ENCODE data around the gene KDM8.
"Not testable (repeated sequence)": the region's sequence is repeated elsewhere in the genome, so short reads cannot be mapped to it uniquely, and the experiment has no call there.

KDM8 gene

DNA sequence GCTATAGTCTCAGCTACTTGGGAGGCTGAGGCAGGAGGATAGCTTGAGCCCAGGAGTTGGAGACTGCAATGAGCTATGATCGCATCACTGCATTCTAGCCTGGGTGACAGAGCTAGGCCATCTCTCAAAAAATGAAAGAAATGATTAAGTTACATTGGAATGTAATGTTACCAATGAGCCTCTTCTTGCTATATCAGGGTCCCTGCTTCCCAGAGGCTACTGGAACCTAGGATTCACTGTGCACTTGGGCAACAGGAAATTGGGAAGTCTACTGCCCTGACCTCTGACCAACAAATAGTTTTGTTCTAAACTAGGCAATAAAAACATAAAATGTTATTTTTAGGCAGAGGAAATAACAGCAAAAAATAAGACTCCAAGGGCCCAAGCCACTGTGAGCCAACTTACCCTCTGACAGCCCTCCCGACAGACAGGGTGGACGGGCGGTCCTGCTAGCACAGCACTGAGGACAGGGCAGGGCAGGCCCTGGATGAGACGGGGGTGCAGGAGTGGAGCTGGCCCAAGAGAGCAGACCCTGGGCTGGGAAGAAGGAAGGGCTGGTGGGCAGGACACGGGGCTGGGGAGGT, 37.7 kb downstream of the KDM8 start:
- H3K4me3 ChIP-seq = no peak overlapping the region
- H3K4me1 ChIP-seq = no peaks in the 10 kb centered on the region
- no peak for DNase-seq (ENCODE audit: low spot score in 2 of 2)
- in situ Hi-C loops (cut with MboI; ENCODE audit: low sequenced_read_pairs) = loop anchor here (25.0 kb wide), 1 partner anchor 221 kb away; no protein-coding TSS in a partner anchor
- no peaks in the 10 kb centered on the region for H3K27me3 ChIP-seq (ENCODE audit: low read depth)
- H3K36me3 ChIP-seq (replicated peaks) = peaks cover 3% of the 10 kb centered on the region
- no peaks in the 10 kb centered on the region for H3K9me3 ChIP-seq

DNA sequence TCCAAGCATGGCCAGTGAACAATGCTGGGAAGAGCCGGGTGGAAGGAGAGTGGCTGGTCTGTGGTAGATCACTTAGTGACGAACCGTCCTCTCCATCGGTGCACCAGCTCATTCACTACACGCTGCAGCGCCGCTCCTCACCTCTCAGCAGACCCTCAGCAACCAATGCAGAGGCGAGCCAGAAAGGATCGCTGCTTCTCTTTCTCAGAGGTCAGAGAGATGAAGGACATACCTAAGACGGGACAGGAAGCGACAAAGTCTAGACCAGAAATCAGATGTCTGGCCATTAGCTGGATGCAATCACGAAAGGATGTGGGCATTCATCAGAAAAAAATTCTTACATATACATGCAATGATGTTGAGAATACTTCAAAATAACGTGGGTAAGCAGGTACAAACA, 38.3 kb downstream of the KDM8 start:
- no peak for DNase-seq (ENCODE audit: low spot score in 2 of 2)
- no peaks in the 10 kb centered on the region for H3K27me3 ChIP-seq (ENCODE audit: low read depth)
- no peaks in the 10 kb centered on the region for H3K4me1 ChIP-seq
- H3K4me3 ChIP-seq = no peak overlapping the region
- peaks cover 3% of the 10 kb centered on the region for H3K36me3 ChIP-seq (replicated peaks)
- in situ Hi-C loops (cut with MboI; ENCODE audit: low sequenced_read_pairs) = loop anchor here (25.0 kb wide), 1 partner anchor 221 kb away; no protein-coding TSS in a partner anchor
- H3K9me3 ChIP-seq = no peaks in the 10 kb centered on the region

DNA sequence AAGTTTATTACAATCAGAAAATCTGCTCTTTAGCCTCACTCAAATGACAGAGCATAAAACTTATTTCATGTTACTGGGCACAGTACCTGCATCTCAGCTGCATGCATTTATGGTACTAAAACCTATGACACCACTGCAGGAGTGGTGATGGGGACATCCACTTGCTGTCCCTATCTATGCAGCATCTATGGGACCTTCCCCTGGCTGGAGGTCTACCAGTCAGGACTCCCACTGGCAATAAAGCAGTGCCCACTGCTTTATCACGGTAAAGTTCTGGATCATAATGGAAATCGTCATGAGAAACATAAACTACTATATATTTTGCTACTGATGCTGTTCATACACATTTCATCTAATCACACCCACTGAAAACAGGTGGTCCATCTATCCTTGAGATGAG, 39.1 kb downstream of the KDM8 start:
- no peak for DNase-seq (ENCODE audit: low spot score in 2 of 2)
- H3K4me1 ChIP-seq = no peaks in the 10 kb centered on the region
- H3K4me3 ChIP-seq = no peak overlapping the region
- no peaks in the 10 kb centered on the region for H3K27me3 ChIP-seq (ENCODE audit: low read depth)
- in situ Hi-C loops (cut with MboI; ENCODE audit: low sequenced_read_pairs) = loop anchor here (25.0 kb wide), 1 partner anchor 220 kb away; no protein-coding TSS in a partner anchor
- peaks cover 3% of the 10 kb centered on the region for H3K36me3 ChIP-seq (replicated peaks)
- H3K9me3 ChIP-seq = no peaks in the 10 kb centered on the region

DNA sequence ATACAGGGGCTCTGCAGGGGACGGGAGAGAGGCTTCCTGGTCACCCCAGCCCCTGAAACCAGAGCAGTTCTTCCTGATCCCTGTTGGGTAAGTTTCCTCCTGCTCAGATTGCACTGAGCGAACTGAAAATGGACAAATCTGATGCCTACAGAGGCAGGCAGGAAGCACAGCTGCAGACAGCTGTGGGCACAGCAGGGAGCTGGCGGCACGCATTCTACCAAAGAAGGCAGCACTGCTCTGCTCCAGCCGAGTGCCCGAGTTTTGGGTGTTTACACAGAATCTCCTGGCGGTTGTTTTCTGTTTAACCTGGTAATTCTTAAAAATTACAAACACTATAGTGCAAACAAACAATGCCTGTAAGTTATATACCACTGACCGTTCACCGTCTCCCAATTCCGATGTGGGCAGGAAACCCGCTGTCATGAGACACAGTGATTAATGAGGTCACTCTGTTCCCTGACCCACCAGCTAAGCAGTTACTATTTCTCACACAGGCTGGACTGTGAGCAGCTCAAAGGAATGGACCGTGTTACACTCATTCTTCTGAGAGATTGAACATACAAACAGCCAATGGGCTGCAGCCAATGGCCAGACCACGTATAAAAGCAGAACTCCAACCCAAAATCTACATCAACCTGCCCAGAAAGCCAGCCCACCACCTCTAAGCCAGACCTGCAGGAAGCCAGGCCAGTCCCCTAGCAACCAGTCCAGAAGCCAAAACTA, 39.7 kb downstream of the KDM8 start:
- no peaks in the 10 kb centered on the region for H3K27me3 ChIP-seq (ENCODE audit: low read depth)
- H3K36me3 ChIP-seq (replicated peaks) = peaks cover 3% of the 10 kb centered on the region
- no peaks in the 10 kb centered on the region for H3K9me3 ChIP-seq
- in situ Hi-C loops (cut with MboI; ENCODE audit: low sequenced_read_pairs) = loop anchor here (25.0 kb wide), 1 partner anchor 219 kb away; no protein-coding TSS in a partner anchor
- no peak for DNase-seq (ENCODE audit: low spot score in 2 of 2)
- H3K4me3 ChIP-seq = no peak overlapping the region
- H3K4me1 ChIP-seq = no peaks in the 10 kb centered on the region

DNA sequence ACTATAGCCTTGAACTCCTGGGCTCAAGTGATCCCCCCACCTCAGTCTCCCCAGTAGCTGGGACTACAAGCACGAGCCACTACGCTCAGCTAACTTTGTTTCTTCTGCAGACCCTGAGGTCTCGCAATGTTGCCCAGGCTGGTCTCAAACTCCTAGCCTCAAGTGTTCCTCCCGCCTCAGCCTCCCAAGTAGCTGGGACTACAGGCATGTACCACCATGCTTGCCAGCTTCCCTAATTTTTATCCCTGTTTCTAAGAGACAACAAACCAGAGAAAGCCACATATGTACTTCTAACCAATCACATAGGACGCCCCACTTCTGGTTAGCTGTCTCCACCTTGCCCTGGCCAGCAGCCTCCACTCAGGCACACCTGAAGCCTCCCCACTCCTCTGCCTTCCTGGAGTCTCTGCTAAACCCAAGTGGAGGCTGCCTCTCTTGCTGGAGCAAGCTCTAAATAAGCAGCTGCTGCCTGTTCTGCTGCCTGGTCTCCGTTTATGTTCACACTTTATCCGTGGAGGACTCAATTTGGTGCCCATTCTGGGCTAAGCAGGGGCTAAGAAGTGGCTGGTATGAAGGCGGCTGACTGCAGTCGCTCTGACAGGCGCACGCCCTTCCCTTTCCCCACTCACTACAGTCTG, 40.5 kb downstream of the KDM8 start:
- no peak overlapping the region for H3K4me3 ChIP-seq
- H3K36me3 ChIP-seq (replicated peaks) = peaks cover 3% of the 10 kb centered on the region
- no peak for DNase-seq (ENCODE audit: low spot score in 2 of 2)
- H3K9me3 ChIP-seq = no peaks in the 10 kb centered on the region
- no peaks in the 10 kb centered on the region for H3K27me3 ChIP-seq (ENCODE audit: low read depth)
- in situ Hi-C loops (cut with MboI; ENCODE audit: low sequenced_read_pairs) = loop anchor here (25.0 kb wide), 1 partner anchor 218 kb away; no protein-coding TSS in a partner anchor
- no peaks in the 10 kb centered on the region for H3K4me1 ChIP-seq

DNA sequence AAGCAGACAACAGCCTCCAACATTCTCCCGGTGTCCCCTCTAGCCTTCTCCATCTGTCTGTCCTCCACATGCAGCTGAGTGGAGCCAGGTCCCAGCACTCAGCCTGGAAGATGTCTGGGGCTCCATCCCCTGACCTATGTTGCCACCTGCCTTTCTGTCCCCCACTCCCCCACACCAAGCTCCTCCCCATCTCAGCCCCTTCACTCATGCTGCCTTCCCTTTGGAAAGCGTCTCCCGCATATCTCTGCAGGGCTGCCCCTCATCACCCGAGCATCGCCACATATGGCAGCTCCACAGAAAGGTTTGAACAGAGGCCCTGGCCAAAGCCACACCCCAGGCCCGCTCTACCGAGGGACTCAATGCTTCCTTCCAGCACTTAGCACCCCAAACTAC, 41.0 kb downstream of the KDM8 start:
- Histone ChIP-seq H3K36me3 (replicated peaks) (peaks cover 3% of the 10 kb centered on the region), H3K4me1 (no peaks in the 10 kb centered on the region), H3K4me3 (no peak overlapping the region), H3K27me3 (ENCODE audit: low read depth) (no peaks in the 10 kb centered on the region), H3K9me3 (no peaks in the 10 kb centered on the region)
- in situ Hi-C loops (cut with MboI; ENCODE audit: low sequenced_read_pairs) = loop anchor here (25.0 kb wide), 1 partner anchor 218 kb away; no protein-coding TSS in a partner anchor
- DNase-seq (ENCODE audit: low spot score in 2 of 2) = no peak

DNA sequence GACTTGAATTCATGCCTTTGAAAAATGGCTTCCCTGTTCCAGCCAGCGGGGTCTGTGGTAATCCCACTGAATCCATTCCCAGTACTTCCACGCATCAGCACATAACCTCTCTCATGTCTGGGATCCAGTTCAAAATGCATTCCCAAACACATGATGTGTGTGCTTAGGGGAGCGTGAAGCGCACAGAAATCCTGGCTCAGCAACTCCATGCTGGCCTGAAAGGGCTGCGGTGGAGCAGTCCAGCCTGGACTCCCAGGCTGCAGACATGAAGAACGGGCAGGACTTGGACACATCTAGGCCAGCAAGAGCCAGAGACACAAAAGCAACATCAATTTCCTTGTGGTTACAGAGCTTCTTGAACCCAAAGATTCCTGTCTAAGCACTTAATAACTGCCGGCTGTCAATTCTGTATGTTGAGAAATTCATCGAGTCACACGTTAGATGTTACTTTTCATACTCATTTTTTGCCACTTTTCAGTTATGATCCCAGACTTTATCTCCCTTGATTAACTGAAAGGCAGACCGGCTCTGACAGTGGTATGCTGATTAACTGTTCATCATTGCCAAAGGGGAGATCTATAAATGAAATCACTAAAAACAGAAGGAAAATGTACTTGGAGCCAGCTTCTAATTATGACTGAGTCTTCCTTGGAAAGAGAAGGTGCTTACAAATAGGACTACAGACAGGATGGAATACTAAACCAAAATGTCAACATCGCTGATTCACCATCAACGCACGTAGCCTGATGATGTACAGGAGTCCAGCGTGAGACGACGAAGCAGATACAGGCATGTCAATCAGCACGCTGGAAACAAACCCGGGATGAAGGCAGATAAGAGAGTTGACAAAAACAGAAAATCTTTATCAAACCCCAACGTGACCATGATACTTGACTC, 42.2 kb downstream of the KDM8 start:
- no peak for DNase-seq (ENCODE audit: low spot score in 2 of 2)

GRCh38 chr16:27246439-27246838, 43.1 kb downstream of the KDM8 start:
- no peaks in the 10 kb centered on the region; the same call in 1 of the 2 replicates for H3K4me1 ChIP-seq

More for the DNA sequence above, 42.2 kb downstream of the KDM8 start:
- Histone ChIP-seq H3K9me3 (no peaks in the 10 kb centered on the region), H3K36me3 (replicated peaks) (peaks cover 3% of the 10 kb centered on the region), H3K27me3 (ENCODE audit: low read depth) (no peaks in the 10 kb centered on the region), H3K4me1 (no peaks in the 10 kb centered on the region; the same call in 1 of the 2 replicates), H3K4me3 (no peak overlapping the region)
- in situ Hi-C loops (cut with MboI; ENCODE audit: low sequenced_read_pairs) = loop anchor here (25.0 kb wide), 1 partner anchor 217 kb away; no protein-coding TSS in a partner anchor

DNA sequence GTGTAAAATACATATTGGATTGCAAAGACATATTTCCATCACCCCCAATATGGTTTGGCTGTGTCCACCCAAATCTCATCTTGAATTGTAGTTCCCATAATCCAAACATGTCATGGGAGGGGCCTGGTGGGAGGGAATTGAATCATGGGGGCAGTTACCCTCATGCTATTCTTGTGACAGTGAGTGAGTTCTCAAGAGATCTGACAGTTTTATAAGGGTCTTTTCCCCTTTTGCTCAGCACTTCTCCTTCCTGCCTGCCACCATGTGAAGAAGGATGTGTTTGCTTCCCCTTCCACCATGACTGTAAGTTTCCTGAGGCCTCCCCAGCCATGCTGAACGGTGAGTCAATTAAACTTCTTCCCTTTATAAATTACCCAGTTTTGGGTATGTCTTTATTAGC, 43.8 kb downstream of the KDM8 start:
- in situ Hi-C loops (cut with MboI; ENCODE audit: low sequenced_read_pairs) = loop anchor here (25.0 kb wide), 1 partner anchor 215 kb away; no protein-coding TSS in a partner anchor
- H3K36me3 ChIP-seq (replicated peaks); DNase-seq (ENCODE audit: low spot score in 2 of 2); H3K9me3 ChIP-seq; H3K27me3 ChIP-seq (ENCODE audit: low read depth); H3K4me3 ChIP-seq; H3K4me1 ChIP-seq: not testable (repeated sequence)

More at GRCh38 chr16:27246439-27246838, 43.1 kb downstream of the KDM8 start:
- in situ Hi-C loops (cut with MboI; ENCODE audit: low sequenced_read_pairs) = loop anchor here (25.0 kb wide), 1 partner anchor 216 kb away; no protein-coding TSS in a partner anchor
- Histone ChIP-seq H3K27me3 (ENCODE audit: low read depth) (no peaks in the 10 kb centered on the region), H3K36me3 (replicated peaks) (peaks cover 3% of the 10 kb centered on the region), H3K4me3 (no peak overlapping the region), H3K9me3 (no peaks in the 10 kb centered on the region)
- no peak for DNase-seq (ENCODE audit: low spot score in 2 of 2)

DNA sequence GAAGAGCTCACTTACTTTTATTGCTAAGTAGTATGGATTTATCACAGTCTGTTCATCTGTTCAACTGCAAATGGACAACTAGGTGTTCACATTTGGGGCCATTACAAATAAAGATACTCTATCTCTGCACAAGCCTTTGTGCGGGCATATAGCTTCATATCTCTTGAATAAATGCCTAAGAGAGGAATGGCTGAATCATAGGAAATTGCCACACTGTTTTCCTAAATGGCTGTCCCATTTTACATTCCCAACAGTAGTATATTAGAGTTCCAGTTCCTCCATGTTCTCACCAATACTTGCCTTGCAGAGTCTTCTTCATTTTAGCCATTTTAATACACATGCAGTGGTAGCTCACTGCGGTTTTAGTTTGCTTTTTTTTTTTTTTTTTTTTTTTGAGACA, 44.7 kb downstream of the KDM8 start:
- H3K4me1 ChIP-seq = no peaks in the 10 kb centered on the region; the same call in 1 of the 2 replicates
- no peak overlapping the region for H3K4me3 ChIP-seq
- peaks cover 3% of the 10 kb centered on the region; the same call in 1 of the 2 replicates for H3K36me3 ChIP-seq (replicated peaks)
- DNase-seq (ENCODE audit: low spot score in 2 of 2) = no peak
- no peaks in the 10 kb centered on the region for H3K27me3 ChIP-seq (ENCODE audit: low read depth)
- no peaks in the 10 kb centered on the region for H3K9me3 ChIP-seq
- in situ Hi-C loops (cut with MboI; ENCODE audit: low sequenced_read_pairs) = loop anchor here (25.0 kb wide), 1 partner anchor 214 kb away; no protein-coding TSS in a partner anchor

GRCh38 chr16:27248886-27249285, 45.6 kb downstream of the KDM8 start:
- not testable (repeated sequence) for H3K9me3 ChIP-seq; H3K4me1 ChIP-seq; H3K36me3 ChIP-seq (replicated peaks); DNase-seq (ENCODE audit: low spot score in 2 of 2); H3K4me3 ChIP-seq; H3K27me3 ChIP-seq (ENCODE audit: low read depth)
- in situ Hi-C loops (cut with MboI; ENCODE audit: low sequenced_read_pairs) = loop anchor here (25.0 kb wide), 1 partner anchor 213 kb away; no protein-coding TSS in a partner anchor

- Histone ChIP-seq H3K9me3 (no peaks in the 10 kb centered on the region), H3K27me3 (ENCODE audit: low read depth) (no peaks in the 10 kb centered on the region), H3K36me3 (replicated peaks) (peaks cover 10% of the 10 kb centered on the region), H3K4me3 (no peak overlapping the region), H3K4me1 (no peaks in the 10 kb centered on the region; the same call in 1 of the 2 replicates)
- in situ Hi-C loops (cut with MboI; ENCODE audit: low sequenced_read_pairs) = no loop called here
- DNase-seq (ENCODE audit: low spot score in 2 of 2) = no peak
Measured at GRCh38 chr16:27251541-27252205, 48.3 kb downstream of the KDM8 start.
